ENCODE data around the gene PIERCE2. TPM values are rescaled to one million over a fixed set of nuclear protein-coding genes. Genes with fewer than 3 reads are reported as not detected.

PIERCE2 gene
- total and polyA plus RNA-seq, 2 of the 13 experiments (the other 11 are each of a cell fraction or from before 2014, with no cell fraction given), result 0.09 TPM; not detected in 1

- TF ChIP-seq PRDM10 (CRISPR knock-in tag; IDR thresholded peaks at IDR 0.05; ENCODE audit: low read depth) (peak; percentile 45; the same call in 1 of the 2 replicates), ZNF790 (CRISPR knock-in tag; IDR thresholded peaks at IDR 0.05; ENCODE audit: borderline replicate concordance) (no peak), ZNF552 (CRISPR knock-in tag; IDR thresholded peaks at IDR 0.05; ENCODE audit: borderline replicate concordance) (no peak), ATF5 (CRISPR knock-in tag; IDR thresholded peaks at IDR 0.05; ENCODE audit: low read depth) (no peak), KLF6 (CRISPR knock-in tag; IDR thresholded peaks at IDR 0.05) (0 out of 2 replicates have a peak, but pooled peaks have one; percentile 17), GTF3A (CRISPR knock-in tag; conservative IDR thresholded peaks at IDR 0.05) (0 out of 2 replicates have a peak, but pooled peaks have one; percentile 37), XRCC5 (optimal IDR thresholded peaks at IDR 0.05; ENCODE audit: low read length) (peak; percentile 87), ZSCAN12 (CRISPR knock-in tag; IDR thresholded peaks at IDR 0.05) (no peak), HNRNPL (IDR thresholded peaks at IDR 0.05; ENCODE audit: low read depth, low read length) (peak; percentile 64; the same call in 1 of the 2 replicates), KLF9 (CRISPR knock-in tag; IDR thresholded peaks at IDR 0.05; ENCODE audit: low read depth) (no peak), ZNF674 (CRISPR knock-in tag; IDR thresholded peaks at IDR 0.05; ENCODE audit: low read depth) (no peak), SATB2 (CRISPR knock-in tag; IDR thresholded peaks at IDR 0.05) (no peak), RELA (CRISPR knock-in tag; IDR thresholded peaks at IDR 0.05) (peak; percentile 67; the same call in 1 of the 2 replicates), SAFB2 (CRISPR knock-in tag; IDR thresholded peaks at IDR 0.05; ENCODE audit: borderline replicate concordance, low read depth) (0 out of 2 replicates have a peak, but pooled peaks have one; percentile 41), ZNF788 (CRISPR knock-in tag; IDR thresholded peaks at IDR 0.05; ENCODE audit: borderline replicate concordance) (peak; percentile 23; the same call in 1 of the 2 replicates), MXD4 (CRISPR knock-in tag; IDR thresholded peaks at IDR 0.05) (no peak; the same call in 1 of the 2 replicates), XBP1 (CRISPR knock-in tag; IDR thresholded peaks at IDR 0.05) (no peak)
- TF ChIP-seq, protein P1, sequence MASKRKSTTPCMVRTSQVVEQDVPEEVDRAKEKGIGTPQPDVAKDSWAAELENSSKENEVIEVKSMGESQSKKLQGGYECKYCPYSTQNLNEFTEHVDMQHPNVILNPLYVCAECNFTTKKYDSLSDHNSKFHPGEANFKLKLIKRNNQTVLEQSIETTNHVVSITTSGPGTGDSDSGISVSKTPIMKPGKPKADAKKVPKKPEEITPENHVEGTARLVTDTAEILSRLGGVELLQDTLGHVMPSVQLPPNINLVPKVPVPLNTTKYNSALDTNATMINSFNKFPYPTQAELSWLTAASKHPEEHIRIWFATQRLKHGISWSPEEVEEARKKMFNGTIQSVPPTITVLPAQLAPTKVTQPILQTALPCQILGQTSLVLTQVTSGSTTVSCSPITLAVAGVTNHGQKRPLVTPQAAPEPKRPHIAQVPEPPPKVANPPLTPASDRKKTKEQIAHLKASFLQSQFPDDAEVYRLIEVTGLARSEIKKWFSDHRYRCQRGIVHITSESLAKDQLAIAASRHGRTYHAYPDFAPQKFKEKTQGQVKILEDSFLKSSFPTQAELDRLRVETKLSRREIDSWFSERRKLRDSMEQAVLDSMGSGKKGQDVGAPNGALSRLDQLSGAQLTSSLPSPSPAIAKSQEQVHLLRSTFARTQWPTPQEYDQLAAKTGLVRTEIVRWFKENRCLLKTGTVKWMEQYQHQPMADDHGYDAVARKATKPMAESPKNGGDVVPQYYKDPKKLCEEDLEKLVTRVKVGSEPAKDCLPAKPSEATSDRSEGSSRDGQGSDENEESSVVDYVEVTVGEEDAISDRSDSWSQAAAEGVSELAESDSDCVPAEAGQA (IDR thresholded peaks at IDR 0.05; ENCODE audit: low read depth), result 0 out of 2 replicates have a peak, but pooled peaks have one; percentile 41
- TF ChIP-seq, protein P1 (CRISPR knock-in tag; IDR thresholded peaks at IDR 0.05; ENCODE audit: borderline replicate concordance), result no peak
These were observed at the start of gene PIERCE2, which contains the start of gene CCPG1 (continued) for GRCh38 chr15:55408012-55408928.

Data from HepG2 (cell line).